Progenitor cell of endocrine pancreas (in vitro differentiated cells): ENCODE measurements around the gene NCKAP5. TPM values are rescaled to one million over a fixed set of nuclear protein-coding genes. Genes with fewer than 3 reads are reported as not detected.
A peak's percentile ranks its signal among the peaks of the same experiment; 100 is the strongest.

ENCODE experiments used
- DNase-seq: peaks from one replicate; pipeline ENCODE4 v3.0.0; 2021; ENCODE audit warnings: low spot score; ENCODE audit not compliant: unreplicated experiment
- H3K27ac Mint-ChIP-seq: 2 replicates; pipeline ENCODE4 v1.8.0; 2021; ENCODE audit warnings: mild to moderate bottlenecking, moderate library complexity, mixed read lengths
- H3K27me3 Mint-ChIP-seq: 2 replicates; pipeline ENCODE4 v1.8.0; 2021; ENCODE audit warnings: mixed read lengths
- H3K36me3 Mint-ChIP-seq: 2 replicates; pipeline ENCODE4 v1.8.0; 2022; ENCODE audit warnings: mixed read lengths; ENCODE audit not compliant: insufficient read depth
- H3K4me1 Mint-ChIP-seq: 2 replicates; pipeline ENCODE4 v1.8.0; 2021; ENCODE audit warnings: low read depth, mixed read lengths
- H3K4me3 Mint-ChIP-seq: 2 replicates; pipeline ENCODE4 v1.8.0; 2021; ENCODE audit warnings: low read depth, mild to moderate bottlenecking, moderate library complexity, mixed read lengths
- H3K9me3 Mint-ChIP-seq: 2 replicates; pipeline ENCODE4 v1.8.0; 2021; ENCODE audit warnings: low read depth, mixed read lengths
- total RNA-seq: library from RNA; stranded (reverse); gene quantifications from 2 replicates; pipeline ENCODE4 v1.2.1, GENCODE V29; 2021
- TF ChIP-seq, protein P1 (sequence below): fragments of 200-600 bp; sonication (generic); IDR thresholded peaks from one replicate; pipeline ENCODE4 v1.5.0; 2021; ENCODE audit warnings: antibody characterized with exemption, mild to moderate bottlenecking; ENCODE audit not compliant: unreplicated experiment

The NCKAP5 gene
- total RNA-seq, 1 donor from 2014 or later, result 1.7 TPM

GRCh38 chr2:133570542-133570941 is 2.3 kb upstream of the NCKAP5 start:
- no peak overlapping the region for H3K4me3 Mint-ChIP-seq
- H3K4me1 Mint-ChIP-seq, result peaks cover 20% of the 10 kb centered on the region
- H3K27me3 Mint-ChIP-seq, result peaks cover 41% of the 10 kb centered on the region
- no peak for DNase-seq
- no peaks in the 10 kb centered on the region for H3K9me3 Mint-ChIP-seq
- H3K36me3 Mint-ChIP-seq, result no peaks in the 10 kb centered on the region
- no peak overlapping the region for H3K27ac Mint-ChIP-seq
- TF ChIP-seq, protein P1, sequence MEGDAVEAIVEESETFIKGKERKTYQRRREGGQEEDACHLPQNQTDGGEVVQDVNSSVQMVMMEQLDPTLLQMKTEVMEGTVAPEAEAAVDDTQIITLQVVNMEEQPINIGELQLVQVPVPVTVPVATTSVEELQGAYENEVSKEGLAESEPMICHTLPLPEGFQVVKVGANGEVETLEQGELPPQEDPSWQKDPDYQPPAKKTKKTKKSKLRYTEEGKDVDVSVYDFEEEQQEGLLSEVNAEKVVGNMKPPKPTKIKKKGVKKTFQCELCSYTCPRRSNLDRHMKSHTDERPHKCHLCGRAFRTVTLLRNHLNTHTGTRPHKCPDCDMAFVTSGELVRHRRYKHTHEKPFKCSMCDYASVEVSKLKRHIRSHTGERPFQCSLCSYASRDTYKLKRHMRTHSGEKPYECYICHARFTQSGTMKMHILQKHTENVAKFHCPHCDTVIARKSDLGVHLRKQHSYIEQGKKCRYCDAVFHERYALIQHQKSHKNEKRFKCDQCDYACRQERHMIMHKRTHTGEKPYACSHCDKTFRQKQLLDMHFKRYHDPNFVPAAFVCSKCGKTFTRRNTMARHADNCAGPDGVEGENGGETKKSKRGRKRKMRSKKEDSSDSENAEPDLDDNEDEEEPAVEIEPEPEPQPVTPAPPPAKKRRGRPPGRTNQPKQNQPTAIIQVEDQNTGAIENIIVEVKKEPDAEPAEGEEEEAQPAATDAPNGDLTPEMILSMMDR, result no peak

GRCh38 chr2:133569286-133569830 is 1.1 kb upstream of the NCKAP5 start:
- H3K27ac Mint-ChIP-seq, result no peak overlapping the region
- H3K4me3 Mint-ChIP-seq, result no peak overlapping the region
- peaks cover 20% of the 10 kb centered on the region for H3K4me1 Mint-ChIP-seq

GRCh38 chr2:133568598-133568997 is 335 bp upstream of the NCKAP5 start:
- H3K27ac Mint-ChIP-seq, result no peak overlapping the region
- peaks cover 51% of the 10 kb centered on the region for H3K27me3 Mint-ChIP-seq
- peaks cover 20% of the 10 kb centered on the region for H3K4me1 Mint-ChIP-seq
- TF ChIP-seq, protein P1, result no peak
- no peaks in the 10 kb centered on the region for H3K9me3 Mint-ChIP-seq
- no peak for DNase-seq
- no peaks in the 10 kb centered on the region for H3K36me3 Mint-ChIP-seq
- no peak overlapping the region for H3K4me3 Mint-ChIP-seq

More at GRCh38 chr2:133569286-133569830, 1.1 kb upstream of the NCKAP5 start:
- Mint-ChIP-seq H3K36me3 (no peaks in the 10 kb centered on the region), H3K9me3 (no peaks in the 10 kb centered on the region), H3K27me3 (peaks cover 51% of the 10 kb centered on the region)
- TF ChIP-seq, protein P1, result no peak
- no peak for DNase-seq

- Mint-ChIP-seq H3K27ac (no peak overlapping the region), H3K27me3 (peaks cover 25% of the 10 kb centered on the region), H3K4me1 (peaks cover 3% of the 10 kb centered on the region), H3K9me3 (no peaks in the 10 kb centered on the region), H3K4me3 (no peak overlapping the region), H3K36me3 (no peaks in the 10 kb centered on the region)
- TF ChIP-seq, protein P1, result no peak
- no peak for DNase-seq
Measured at GRCh38 chr2:133562558-133562957, 5.7 kb downstream of the NCKAP5 start.

- H3K9me3 Mint-ChIP-seq, result no peaks in the 10 kb centered on the region
- peaks cover 15% of the 10 kb centered on the region for H3K27me3 Mint-ChIP-seq
- no peaks in the 10 kb centered on the region for H3K36me3 Mint-ChIP-seq
- no peak overlapping the region for H3K4me3 Mint-ChIP-seq
- TF ChIP-seq, protein P1, result peak; percentile 82
- no peaks in the 10 kb centered on the region for H3K4me1 Mint-ChIP-seq
- no peak for DNase-seq
- no peak overlapping the region for H3K27ac Mint-ChIP-seq
Measured at GRCh38 chr2:133561045-133561852, 7.0 kb downstream of the NCKAP5 start.
